ENCODE data around the gene PSME3.

GRCh38 chr17:42784409-42784808 is 48.8 kb upstream of the PSME3 start:
- TF ChIP-seq CTCF (conservative IDR thresholded peaks at IDR 0.05), result no peak
- TF ChIP-seq EZH2 (IDR thresholded peaks at IDR 0.05; ENCODE audit: low read depth), result no peak

Measured in PC-9 (cell line).